Bronchial epithelial cell (primary cell): ENCODE data around the gene P2RX1. TPM values are rescaled to one million over a fixed set of nuclear protein-coding genes. Genes with fewer than 3 reads are reported as not detected.
"Not testable (repeated sequence)": the region's sequence is repeated elsewhere in the genome, so short reads cannot be mapped to it uniquely, and the experiment has no call there.

Experiments
- DNase-seq: peaks from one replicate; pipeline ENCODE4 v3.0.0-alpha.2; 2010; ENCODE audit warnings: low read depth
- FAIRE-seq: peaks from 2 replicates; lab custom pipeline; 2011; peaks lifted over from hg19 to GRCh38; lab: Jason Lieb, UNC
- H3K27me3 ChIP-seq: 2 replicates; pipeline ENCODE4 v1.5.1; 2011; ENCODE audit warnings: low read length; ENCODE audit not compliant: control insufficient read depth, insufficient read depth
- H3K36me3 ChIP-seq: 2 replicates; pipeline ENCODE4 v1.5.1; 2011; ENCODE audit warnings: low read length; ENCODE audit not compliant: control insufficient read depth, insufficient read depth
- H3K4me3 ChIP-seq: 2 replicates; pipeline ENCODE4 v1.5.1; 2011; ENCODE audit warnings: mild to moderate bottlenecking, low read depth, low read length, control low read depth
- CTCF ChIP-seq: IDR thresholded peaks from 2 replicates; pipeline ENCODE4 v1.5.1; 2011; ENCODE audit warnings: mild to moderate bottlenecking, moderate library complexity, low read length, control low read depth, inconsistent platforms; ENCODE audit not compliant: insufficient read depth, severe bottlenecking
- total RNA-seq: library from RNA; depleted of rRNA; stranded (reverse); fragments of >200 nt; gene quantifications from 2 replicates; pipeline ENCODE4 v1.2.1, GENCODE V29; 2014

P2RX1 gene
- total RNA-seq, 1 donor from 2014 or later: not detected

- no peaks in the 10 kb centered on the region for H3K36me3 ChIP-seq
- FAIRE-seq: no peak
These were observed 34.3 kb upstream of the P2RX1 start for GRCh38 chr17:3950584-3950983.

GRCh38 chr17:3949418-3949817 lies 33.2 kb upstream of the P2RX1 start:
- no peak overlapping the region for H3K4me3 ChIP-seq
- no peak for FAIRE-seq
- TF ChIP-seq CTCF: no peak
- no peak for DNase-seq
- no peaks in the 10 kb centered on the region for H3K27me3 ChIP-seq
- no peaks in the 10 kb centered on the region for H3K36me3 ChIP-seq

More at GRCh38 chr17:3950584-3950983, 34.3 kb upstream of the P2RX1 start:
- DNase-seq: no peak
- Histone ChIP-seq H3K27me3 (peaks cover 2% of the 10 kb centered on the region), H3K4me3 (no peak overlapping the region)
- TF ChIP-seq CTCF: no peak

- not testable (repeated sequence) for H3K27me3 ChIP-seq, DNase-seq, FAIRE-seq, H3K4me3 ChIP-seq, H3K36me3 ChIP-seq
These were observed 32.3 kb upstream of the P2RX1 start for GRCh38 chr17:3948551-3948950.

GRCh38 chr17:3947318-3947810 lies 31.1 kb upstream of the P2RX1 start:
- FAIRE-seq: no peak
- DNase-seq: no peak
- TF ChIP-seq CTCF: no peak

GRCh38 chr17:3946711-3947235 lies 30.5 kb upstream of the P2RX1 start:
- no peak for TF ChIP-seq CTCF
- FAIRE-seq: peak; percentile 68

More at GRCh38 chr17:3947318-3947810, 31.1 kb upstream of the P2RX1 start:
- H3K27me3 ChIP-seq: peaks cover 2% of the 10 kb centered on the region
- H3K36me3 ChIP-seq: no peaks in the 10 kb centered on the region
- no peak overlapping the region for H3K4me3 ChIP-seq

GRCh38 chr17:3944485-3945388 lies 28.5 kb upstream of the P2RX1 start:
- no peaks in the 10 kb centered on the region for H3K36me3 ChIP-seq
- H3K27me3 ChIP-seq: peaks cover 2% of the 10 kb centered on the region
- FAIRE-seq (no peak), DNase-seq (peak; percentile 8)
- H3K4me3 ChIP-seq: peak overlapping the region; percentile 18
- no peak for TF ChIP-seq CTCF

More at GRCh38 chr17:3946711-3947235, 30.5 kb upstream of the P2RX1 start:
- Histone ChIP-seq H3K36me3 (no peaks in the 10 kb centered on the region), H3K27me3 (peaks cover 2% of the 10 kb centered on the region), H3K4me3 (no peak overlapping the region)
- DNase-seq: peak; percentile 8
